IMR-90 (cell line): ENCODE results near the gene PRUNE2. TPM values are rescaled to one million over a fixed set of nuclear protein-coding genes. Genes with fewer than 3 reads are reported as not detected.

ENCODE experiments used
- microRNA-seq, 2 experiments: library from miRNA; stranded (forward) in 1 of 2; unstranded in 1 of 2; fragments of 10-50 nt in 1 of 2; fragments of <30 nt in 1 of 2; gene quantifications in 1 of 2; microRNA quantifications in 1 of 2; one replicate each; pipeline versions ENCODE3 to v1.1.0; 2013 to 2020; ENCODE audit not compliant: insufficient read depth in 1 of 2, insufficient read length in 1 of 2, unreplicated experiment in 1 of 2
- polyA plus RNA-seq, 3 experiments: library from polyadenylated mRNA; depleted of rRNA; stranded (reverse); fragments of >200 nt; gene quantifications; 2 replicates each; pipeline ENCODE4 v1.2.3, GENCODE V29; 2012; ENCODE audit warnings: low replicate concordance in 1 of 3
- small RNA-seq, 5 experiments: library from RNA; depleted of rRNA; stranded (forward); fragments of <200 nt; gene quantifications; one replicate each; pipeline ENCODE3, GENCODE V24; 2012
- total RNA-seq: library from RNA; depleted of rRNA; stranded (reverse); fragments of >200 nt; gene quantifications from 2 replicates; pipeline ENCODE4 v1.2.3, GENCODE V29; 2012; rRNA removed

Gene PRUNE2
- total and polyA plus RNA-seq, 2 of the 4 experiments (the other 2 are of a cell fraction): 0.70 to 1.6 TPM

Small RNAs within 50 kb of the gene (microRNA-seq; reads per million reads assigned to microRNA genes)
- gene AL359314.1 (ENCODE audit: insufficient read depth, insufficient read length): not detected

Small RNAs within 50 kb of the gene (small RNA-seq; reads per million reads assigned to genes)
- gene AL359314.1: 0 reads per million in 5 experiments

Other genes starting within 250 kb of the PRUNE2 start
- not detected in 2 replicates for gene PCA3, start 141.7 kb downstream of the PRUNE2 start, total RNA-seq
- not detected in 2 replicates for gene PCA3, start 141.7 kb downstream of the PRUNE2 start, polyA plus RNA-seq (2012; rRNA removed)
- not detected in 2 replicates for gene FOXB2, start 113.5 kb upstream of the PRUNE2 start, total RNA-seq
- gene FOXB2, start 113.5 kb upstream of the PRUNE2 start, polyA plus RNA-seq (2012; rRNA removed): not detected in 2 replicates